ENCODE data around the gene VILL. TPM values are rescaled to one million over a fixed set of nuclear protein-coding genes. Genes with fewer than 3 reads are reported as not detected.

The VILL gene
- total RNA-seq, 1 donor from 2014 or later, result 16.9 TPM

DNA sequence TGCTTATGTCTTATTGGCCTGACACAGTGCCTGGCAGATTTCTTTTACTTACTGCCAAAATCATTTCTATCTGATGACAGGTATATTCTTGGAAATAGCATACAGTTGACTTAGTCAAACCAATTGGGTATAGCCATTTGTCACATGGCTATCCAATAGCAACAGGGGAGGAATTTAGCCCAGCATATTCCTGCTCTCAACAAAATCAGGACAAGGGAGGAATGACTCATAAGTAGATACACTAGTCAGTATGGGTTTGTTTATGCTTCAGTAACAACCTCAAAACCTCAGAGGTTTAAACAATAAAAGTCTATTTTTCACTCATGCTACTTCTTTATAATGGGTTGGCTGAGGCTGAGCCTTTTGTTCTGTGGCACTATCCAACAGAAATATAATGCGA, 38.0 kb upstream of the VILL start:
- Mint-ChIP-seq H3K9me3 (peaks cover 4% of the 10 kb centered on the region), H3K27me3 (no peaks in the 10 kb centered on the region), H3K36me3 (peaks cover 45% of the 10 kb centered on the region), H3K4me3 (no peak overlapping the region), H3K4me1 (ENCODE audit: unreplicated experiment) (peaks cover 29% of the 10 kb centered on the region), H3K27ac (no peak overlapping the region)
- no peak for DNase-seq (ENCODE audit: extremely low spot score, unreplicated experiment)
- TF ChIP-seq, protein P1, sequence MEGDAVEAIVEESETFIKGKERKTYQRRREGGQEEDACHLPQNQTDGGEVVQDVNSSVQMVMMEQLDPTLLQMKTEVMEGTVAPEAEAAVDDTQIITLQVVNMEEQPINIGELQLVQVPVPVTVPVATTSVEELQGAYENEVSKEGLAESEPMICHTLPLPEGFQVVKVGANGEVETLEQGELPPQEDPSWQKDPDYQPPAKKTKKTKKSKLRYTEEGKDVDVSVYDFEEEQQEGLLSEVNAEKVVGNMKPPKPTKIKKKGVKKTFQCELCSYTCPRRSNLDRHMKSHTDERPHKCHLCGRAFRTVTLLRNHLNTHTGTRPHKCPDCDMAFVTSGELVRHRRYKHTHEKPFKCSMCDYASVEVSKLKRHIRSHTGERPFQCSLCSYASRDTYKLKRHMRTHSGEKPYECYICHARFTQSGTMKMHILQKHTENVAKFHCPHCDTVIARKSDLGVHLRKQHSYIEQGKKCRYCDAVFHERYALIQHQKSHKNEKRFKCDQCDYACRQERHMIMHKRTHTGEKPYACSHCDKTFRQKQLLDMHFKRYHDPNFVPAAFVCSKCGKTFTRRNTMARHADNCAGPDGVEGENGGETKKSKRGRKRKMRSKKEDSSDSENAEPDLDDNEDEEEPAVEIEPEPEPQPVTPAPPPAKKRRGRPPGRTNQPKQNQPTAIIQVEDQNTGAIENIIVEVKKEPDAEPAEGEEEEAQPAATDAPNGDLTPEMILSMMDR (conservative IDR thresholded peaks at IDR 0.05), result no peak

DNA sequence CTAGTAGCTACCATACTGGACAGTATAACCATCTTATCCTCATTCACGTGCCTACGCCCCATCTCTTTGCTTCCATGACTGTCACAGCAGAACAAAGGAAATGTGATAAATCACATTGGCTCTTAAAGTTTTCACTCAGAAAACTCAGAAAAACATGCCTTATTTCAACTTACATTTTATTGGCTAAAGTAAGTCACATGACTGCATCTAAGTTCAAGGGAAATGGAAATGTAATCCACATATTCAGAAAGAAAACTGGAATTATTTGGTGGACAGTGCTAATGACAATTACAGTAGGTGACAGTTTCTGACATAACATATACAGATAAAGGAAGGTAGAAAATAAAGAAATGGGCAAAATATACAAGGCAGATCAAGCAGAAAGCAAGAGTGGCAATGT, 37.4 kb upstream of the VILL start:
- H3K4me1 Mint-ChIP-seq (ENCODE audit: unreplicated experiment), result peaks cover 26% of the 10 kb centered on the region
- H3K4me3 Mint-ChIP-seq, result no peak overlapping the region
- peaks cover 45% of the 10 kb centered on the region for H3K36me3 Mint-ChIP-seq
- no peaks in the 10 kb centered on the region for H3K27me3 Mint-ChIP-seq
- DNase-seq (ENCODE audit: extremely low spot score, unreplicated experiment), result no peak
- H3K27ac Mint-ChIP-seq, result no peak overlapping the region
- TF ChIP-seq, protein P1 (conservative IDR thresholded peaks at IDR 0.05), result no peak
- peaks cover 4% of the 10 kb centered on the region for H3K9me3 Mint-ChIP-seq

DNA sequence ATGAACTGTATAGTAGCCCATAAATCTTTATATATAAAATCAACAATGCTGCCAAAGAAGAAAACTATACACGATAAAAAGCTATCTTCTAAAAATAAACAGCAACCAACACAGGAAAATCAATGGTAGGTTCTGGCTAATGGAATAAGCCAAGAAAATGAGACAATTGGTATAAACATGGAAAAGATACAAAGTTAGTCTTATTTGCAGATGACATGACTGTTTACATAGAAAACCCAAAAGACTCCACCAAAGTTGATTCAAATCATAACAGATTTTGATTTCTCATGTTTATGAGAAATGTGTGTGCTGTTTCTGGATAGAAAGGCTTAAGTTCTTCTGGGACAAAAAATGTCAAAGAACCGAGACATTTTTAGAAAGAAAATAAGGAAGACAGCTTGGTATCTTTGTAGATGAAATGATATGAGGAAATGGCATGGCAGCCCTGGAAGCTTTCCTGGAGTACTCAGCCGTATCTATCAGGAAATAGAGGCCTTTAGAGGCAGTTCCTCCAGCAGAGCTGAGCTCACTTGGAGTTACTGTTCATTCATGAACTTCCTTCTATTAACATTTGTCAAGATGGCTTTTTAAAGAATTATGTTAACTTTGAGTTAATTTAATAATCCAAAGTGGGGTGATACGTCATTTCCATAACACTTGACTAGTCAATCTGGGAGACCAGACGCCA, 36.7 kb upstream of the VILL start:
- H3K4me3 Mint-ChIP-seq, result no peak overlapping the region
- no peak overlapping the region for H3K27ac Mint-ChIP-seq
- H3K9me3 Mint-ChIP-seq, result peaks cover 4% of the 10 kb centered on the region
- TF ChIP-seq, protein P1 (conservative IDR thresholded peaks at IDR 0.05), result no peak
- H3K27me3 Mint-ChIP-seq, result no peaks in the 10 kb centered on the region
- no peak for DNase-seq (ENCODE audit: extremely low spot score, unreplicated experiment)
- H3K4me1 Mint-ChIP-seq (ENCODE audit: unreplicated experiment), result peaks cover 26% of the 10 kb centered on the region
- peaks cover 50% of the 10 kb centered on the region for H3K36me3 Mint-ChIP-seq

GRCh38 chr3:37954881-37955280, 35.7 kb upstream of the VILL start:
- Mint-ChIP-seq H3K4me1 (ENCODE audit: unreplicated experiment) (peaks cover 24% of the 10 kb centered on the region), H3K4me3 (no peak overlapping the region)

DNA sequence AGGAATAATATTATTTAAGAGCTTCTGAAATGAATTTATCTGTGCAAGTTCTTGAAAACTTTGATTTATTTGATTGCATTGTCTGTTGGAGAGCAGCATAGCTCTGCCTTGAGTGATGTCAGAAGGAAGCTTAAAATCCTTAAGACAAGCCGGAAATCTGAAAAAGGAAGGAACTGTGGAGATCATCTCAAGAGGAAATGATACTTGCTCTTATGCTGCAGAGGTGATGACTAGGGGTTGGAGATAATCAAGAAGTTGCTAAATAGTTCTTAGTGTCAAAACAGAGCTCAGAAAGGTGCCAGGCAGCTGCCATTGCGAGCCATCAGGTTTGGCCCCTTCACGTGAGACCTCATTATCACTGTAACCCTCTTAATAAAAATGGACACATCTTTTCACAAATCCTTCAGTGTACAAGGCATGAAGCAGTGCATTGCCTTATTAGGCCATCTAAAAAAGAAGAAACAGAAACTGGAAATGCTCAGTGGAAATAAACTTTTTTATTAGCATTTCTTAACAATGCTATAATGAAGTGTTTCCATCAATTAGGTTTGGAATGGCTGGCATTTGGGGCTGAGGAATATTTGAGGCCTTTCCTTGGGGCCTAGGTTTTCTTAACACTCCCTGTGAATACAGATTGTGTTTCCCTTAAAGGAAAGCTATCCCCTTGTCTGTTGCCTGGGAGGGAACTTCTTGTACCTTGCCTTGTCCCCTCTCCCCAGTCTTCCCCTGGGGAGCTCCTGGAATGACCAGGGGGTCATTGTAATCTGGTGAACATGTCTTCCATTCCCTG, 34.5 kb upstream of the VILL start:
- peaks cover 40% of the 10 kb centered on the region for H3K36me3 Mint-ChIP-seq

More at GRCh38 chr3:37954881-37955280, 35.7 kb upstream of the VILL start:
- H3K27me3 Mint-ChIP-seq, result no peaks in the 10 kb centered on the region
- H3K27ac Mint-ChIP-seq, result no peak overlapping the region
- peaks cover 50% of the 10 kb centered on the region for H3K36me3 Mint-ChIP-seq
- TF ChIP-seq, protein P1 (conservative IDR thresholded peaks at IDR 0.05), result no peak
- peaks cover 4% of the 10 kb centered on the region for H3K9me3 Mint-ChIP-seq
- DNase-seq (ENCODE audit: extremely low spot score, unreplicated experiment), result no peak

More for the DNA sequence above, 34.5 kb upstream of the VILL start:
- H3K4me1 Mint-ChIP-seq (ENCODE audit: unreplicated experiment), result peaks cover 15% of the 10 kb centered on the region
- H3K9me3 Mint-ChIP-seq, result peaks cover 4% of the 10 kb centered on the region
- no peaks in the 10 kb centered on the region for H3K27me3 Mint-ChIP-seq
- no peak overlapping the region for H3K4me3 Mint-ChIP-seq
- H3K27ac Mint-ChIP-seq, result no peak overlapping the region
- DNase-seq (ENCODE audit: extremely low spot score, unreplicated experiment), result no peak
- TF ChIP-seq, protein P1 (conservative IDR thresholded peaks at IDR 0.05), result no peak

All from type B pancreatic cell (in vitro differentiated cells).